Measurements from ENCODE around the gene USP48. TPM values are rescaled to one million over a fixed set of nuclear protein-coding genes. Genes with fewer than 3 reads are reported as not detected.

Gene USP48
- total and polyA plus RNA-seq, 2 of the 4 experiments (the other 2 are of a cell fraction): 24.7 to 25.0 TPM

GRCh38 chr1:21696931-21697330 is 86.0 kb downstream of the USP48 start:
- peaks cover 15% of the 10 kb centered on the region for H3K9me1 ChIP-seq (ENCODE audit: insufficient read depth, low read length)
- H2BK15ac ChIP-seq (ENCODE audit: low read depth, low read length): no peak overlapping the region
- H3K18ac ChIP-seq (ENCODE audit: low read depth, low read length): no peak overlapping the region
- H3K4ac ChIP-seq (ENCODE audit: low read depth, low read length): no peak overlapping the region
- H4K8ac ChIP-seq (ENCODE audit: low read depth in 2 of 2, low read length in 2 of 2): no peak overlapping the region
- no peak overlapping the region for H4K5ac ChIP-seq (ENCODE audit: low read depth, low read length)
- no peak overlapping the region for H2AK9ac ChIP-seq (replicated peaks; ENCODE audit: low read depth, low read length, poor library complexity)
- in situ Hi-C loops (cut with MboI; ENCODE audit: low sequenced_read_pairs) (no loop called here), dilution Hi-C loops (cut with HindIII; ENCODE audit: low sequenced_read_pairs, unreplicated experiment) (no loop called here), intact Hi-C loops (cut with micrococcal nuclease) (no loop called here)
- no peak overlapping the region for H3K4me3 ChIP-seq (ENCODE audit: insufficient read depth, low read depth, low read length)
- ChIA-PET CTCF (no interaction called here), POLR2A (ENCODE audit: unreplicated experiment) (no interaction called here)
- no peak for TF ChIP-seq RAD21 (IDR thresholded peaks at IDR 0.05; ENCODE audit: low read length)
- TF ChIP-seq SMC3 (IDR thresholded peaks at IDR 0.05; ENCODE audit: low read depth, low read length): no peak
- TF ChIP-seq, protein P1, sequence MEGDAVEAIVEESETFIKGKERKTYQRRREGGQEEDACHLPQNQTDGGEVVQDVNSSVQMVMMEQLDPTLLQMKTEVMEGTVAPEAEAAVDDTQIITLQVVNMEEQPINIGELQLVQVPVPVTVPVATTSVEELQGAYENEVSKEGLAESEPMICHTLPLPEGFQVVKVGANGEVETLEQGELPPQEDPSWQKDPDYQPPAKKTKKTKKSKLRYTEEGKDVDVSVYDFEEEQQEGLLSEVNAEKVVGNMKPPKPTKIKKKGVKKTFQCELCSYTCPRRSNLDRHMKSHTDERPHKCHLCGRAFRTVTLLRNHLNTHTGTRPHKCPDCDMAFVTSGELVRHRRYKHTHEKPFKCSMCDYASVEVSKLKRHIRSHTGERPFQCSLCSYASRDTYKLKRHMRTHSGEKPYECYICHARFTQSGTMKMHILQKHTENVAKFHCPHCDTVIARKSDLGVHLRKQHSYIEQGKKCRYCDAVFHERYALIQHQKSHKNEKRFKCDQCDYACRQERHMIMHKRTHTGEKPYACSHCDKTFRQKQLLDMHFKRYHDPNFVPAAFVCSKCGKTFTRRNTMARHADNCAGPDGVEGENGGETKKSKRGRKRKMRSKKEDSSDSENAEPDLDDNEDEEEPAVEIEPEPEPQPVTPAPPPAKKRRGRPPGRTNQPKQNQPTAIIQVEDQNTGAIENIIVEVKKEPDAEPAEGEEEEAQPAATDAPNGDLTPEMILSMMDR (conservative IDR thresholded peaks at IDR 0.05; ENCODE audit: low read depth, low read length): no peak
- no peak for TF ChIP-seq NFE2L2 (IDR thresholded peaks at IDR 0.05; ENCODE audit: low read depth, low read length)
- TF ChIP-seq, protein P2, sequence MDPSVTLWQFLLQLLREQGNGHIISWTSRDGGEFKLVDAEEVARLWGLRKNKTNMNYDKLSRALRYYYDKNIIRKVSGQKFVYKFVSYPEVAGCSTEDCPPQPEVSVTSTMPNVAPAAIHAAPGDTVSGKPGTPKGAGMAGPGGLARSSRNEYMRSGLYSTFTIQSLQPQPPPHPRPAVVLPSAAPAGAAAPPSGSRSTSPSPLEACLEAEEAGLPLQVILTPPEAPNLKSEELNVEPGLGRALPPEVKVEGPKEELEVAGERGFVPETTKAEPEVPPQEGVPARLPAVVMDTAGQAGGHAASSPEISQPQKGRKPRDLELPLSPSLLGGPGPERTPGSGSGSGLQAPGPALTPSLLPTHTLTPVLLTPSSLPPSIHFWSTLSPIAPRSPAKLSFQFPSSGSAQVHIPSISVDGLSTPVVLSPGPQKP (IDR thresholded peaks at IDR 0.05; ENCODE audit: borderline replicate concordance, low read depth, low read length): no peak
- TF ChIP-seq CHD1 (IDR thresholded peaks at IDR 0.05; ENCODE audit: low read depth, low read length): no peak
- TF ChIP-seq FOS (IDR thresholded peaks at IDR 0.05; ENCODE audit: low read depth, low read length): no peak
- no peak for TF ChIP-seq RFX5 (IDR thresholded peaks at IDR 0.05; ENCODE audit: low read depth, low read length)
- TF ChIP-seq BHLHE40 (IDR thresholded peaks at IDR 0.05; ENCODE audit: low read depth, low read length): no peak
- TF ChIP-seq, protein P3, sequence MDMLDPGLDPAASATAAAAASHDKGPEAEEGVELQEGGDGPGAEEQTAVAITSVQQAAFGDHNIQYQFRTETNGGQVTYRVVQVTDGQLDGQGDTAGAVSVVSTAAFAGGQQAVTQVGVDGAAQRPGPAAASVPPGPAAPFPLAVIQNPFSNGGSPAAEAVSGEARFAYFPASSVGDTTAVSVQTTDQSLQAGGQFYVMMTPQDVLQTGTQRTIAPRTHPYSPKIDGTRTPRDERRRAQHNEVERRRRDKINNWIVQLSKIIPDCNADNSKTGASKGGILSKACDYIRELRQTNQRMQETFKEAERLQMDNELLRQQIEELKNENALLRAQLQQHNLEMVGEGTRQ (IDR thresholded peaks at IDR 0.05; ENCODE audit: low read depth, low read length): no peak
- no peak for TF ChIP-seq CEBPB (IDR thresholded peaks at IDR 0.05; ENCODE audit: low read depth, low read length)
- no peak for TF ChIP-seq RCOR1 (IDR thresholded peaks at IDR 0.05; ENCODE audit: insufficient replicate concordance, low read length)
- TF ChIP-seq POLR2A (IDR thresholded peaks at IDR 0.05; ENCODE audit: low read depth, low read length): no peak
- TF ChIP-seq MAFK (IDR thresholded peaks at IDR 0.05; ENCODE audit: low read depth, low read length): no peak
- no peak for TF ChIP-seq MAZ (IDR thresholded peaks at IDR 0.05; ENCODE audit: borderline replicate concordance, low read depth, low read length)
- no peak for TF ChIP-seq MXI1 (IDR thresholded peaks at IDR 0.05; ENCODE audit: borderline replicate concordance, low read depth, low read length)
- H3K14ac ChIP-seq (replicated peaks; ENCODE audit: low read depth, low read length): no peak overlapping the region
- H2BK5ac ChIP-seq (ENCODE audit: low read depth, low read length, poor library complexity, severe bottlenecking): peak overlapping the region; percentile 69
- no peaks in the 10 kb centered on the region for H3K27me3 ChIP-seq (ENCODE audit: control insufficient read depth, insufficient read depth, low read length)
- H3K9ac ChIP-seq (ENCODE audit: low read depth, low read length): no peak overlapping the region
- no TSS peak for BruUV-seq (replicated peaks)
- peaks cover 6 to 41% of the 10 kb centered on the region in 2 experiments; a peak in 2 of 4 replicates for H3K79me1 ChIP-seq (ENCODE audit: low read depth in 1 of 2, low read length in 2 of 2)
- H2AFZ ChIP-seq (replicated peaks; ENCODE audit: low read length, poor library complexity): no peak overlapping the region
- no peak overlapping the region for H3K56ac ChIP-seq (ENCODE audit: extremely low read depth, insufficient read depth, low read length)
- no peak overlapping the region for H3K23ac ChIP-seq (ENCODE audit: low read depth, low read length)
- H3K36me3 ChIP-seq (ENCODE audit: control insufficient read depth, insufficient read depth, low read length): peaks cover 21% of the 10 kb centered on the region
- no peak overlapping the region for H4K91ac ChIP-seq (ENCODE audit: insufficient read depth, low read depth, low read length)
- ATAC-seq (ENCODE audit: low read depth): peak; percentile 60
- H2BK20ac ChIP-seq (ENCODE audit: low read depth, low read length): no peak overlapping the region
- 40% methylated on average over 1 of the region's 6 CpGs; no CpG with 5 or more reads in 1 of the 2 experiments for WGBS, 2 experiments (ENCODE audit: extremely low coverage in 2 of 2, insufficient read length in 1 of 2)
- H3K4me2 ChIP-seq (ENCODE audit: low read depth, low read length): no peak overlapping the region
- H2BK120ac ChIP-seq (ENCODE audit: low read depth, low read length): no peak overlapping the region
- H3K27ac ChIP-seq (ENCODE audit: insufficient read depth, low read length): no peak overlapping the region
- H4K20me1 ChIP-seq (ENCODE audit: insufficient read depth, low read length): 0 out of 2 replicates have a peak, but pooled peaks cover 11% of the 10 kb centered on the region
- no peaks in the 10 kb centered on the region for H3K4me1 ChIP-seq (ENCODE audit: control insufficient read depth, insufficient read depth, low read length)
- peak; percentile 85 for DNase-seq
- no peaks in the 10 kb centered on the region for H3K9me3 ChIP-seq (ENCODE audit: control insufficient read depth, insufficient read depth, low read length)
- no peak overlapping the region for H2AK5ac ChIP-seq (ENCODE audit: low read depth, low read length)

Measured in IMR-90 (cell line).